HepG2 (cell line): ENCODE data around the gene MLLT1. TPM values are rescaled to one million over a fixed set of nuclear protein-coding genes. Genes with fewer than 3 reads are reported as not detected.

Experiments
- ARHGAP35 ChIP-seq: sonication (generic); formaldehyde crosslinking; IDR thresholded peaks from 2 replicates; pipeline ENCODE4 v1.9.0; 2022; ENCODE audit warnings: mild to moderate bottlenecking, inconsistent platforms, moderate library complexity, missing genetic modification reagents, borderline replicate concordance
- DNMT3B ChIP-seq: conservative IDR thresholded peaks from 2 replicates; pipeline ENCODE4 v1.6.1; 2016; ENCODE audit warnings: missing biosample characterization, control low read depth
- KAT2B ChIP-seq: fragments of 150-350 bp; IDR thresholded peaks from 2 replicates; pipeline ENCODE4 v1.6.1; 2014; ENCODE audit warnings: low read depth, low read length, borderline replicate concordance
- MXD4 ChIP-seq: IDR thresholded peaks from 2 replicates; pipeline ENCODE4 v1.6.1; 2016; ENCODE audit warnings: mild to moderate bottlenecking, missing biosample characterization, missing genetic modification reagents
- RCOR2 ChIP-seq: IDR thresholded peaks from 2 replicates; pipeline ENCODE4 v1.6.1; 2016; ENCODE audit warnings: missing biosample characterization, missing genetic modification reagents
- SP2 ChIP-seq: sonication (generic); formaldehyde crosslinking; IDR thresholded peaks from 2 replicates; pipeline ENCODE4 v1.5.1; 2020; ENCODE audit warnings: mild to moderate bottlenecking, missing genetic modification reagents
- TEAD3 ChIP-seq: optimal IDR thresholded peaks from 2 replicates; pipeline ENCODE3; 2016; ENCODE audit warnings: borderline replicate concordance
- U2AF1 ChIP-seq: fragments of 200-400 bp; formaldehyde crosslinking; optimal IDR thresholded peaks from 2 replicates; pipeline ENCODE3; 2017; ENCODE audit warnings: mild to moderate bottlenecking, low read depth, low read length
- ZBTB3 ChIP-seq: sonication (generic); formaldehyde crosslinking; IDR thresholded peaks from 2 replicates; pipeline ENCODE4 v1.4.0; 2020; ENCODE audit warnings: low read depth, mild to moderate bottlenecking, moderate library complexity, missing genetic modification reagents, borderline replicate concordance
- ZNF10 ChIP-seq: sonication (generic); formaldehyde crosslinking; IDR thresholded peaks from 2 replicates; pipeline ENCODE4 v1.4.0; 2020; ENCODE audit warnings: mild to moderate bottlenecking, low read depth, missing genetic modification reagents, borderline replicate concordance
- ZNF280B ChIP-seq: sonication (generic); formaldehyde crosslinking; IDR thresholded peaks from 2 replicates; pipeline ENCODE4 v1.5.0; 2020; ENCODE audit warnings: missing genetic modification reagents, mild to moderate bottlenecking, borderline replicate concordance
- ZNF335 ChIP-seq: sonication (generic); formaldehyde crosslinking; IDR thresholded peaks from 2 replicates; pipeline ENCODE4 v1.4.0; 2020; ENCODE audit warnings: missing genetic modification reagents
- ZNF33A ChIP-seq: sonication (generic); formaldehyde crosslinking; IDR thresholded peaks from 2 replicates; pipeline ENCODE4 v1.5.1; 2020; ENCODE audit warnings: missing genetic modification reagents, mild to moderate bottlenecking, moderate library complexity, borderline replicate concordance
- ZNF431 ChIP-seq: sonication (generic); formaldehyde crosslinking; IDR thresholded peaks from 2 replicates; pipeline ENCODE4 v1.9.0; 2022; ENCODE audit warnings: missing genetic modification reagents, low read depth, mild to moderate bottlenecking, borderline replicate concordance
- ZNF503 ChIP-seq: sonication (generic); formaldehyde crosslinking; IDR thresholded peaks from 2 replicates; pipeline ENCODE4 v1.4.0; 2020; ENCODE audit warnings: missing genetic modification reagents
- ZNF546 ChIP-seq: sonication (generic); formaldehyde crosslinking; conservative IDR thresholded peaks from 2 replicates; pipeline ENCODE4 v1.8.1; 2023; ENCODE audit warnings: mild to moderate bottlenecking, missing genetic modification reagents
- polyA plus RNA-seq, 8 experiments: library from polyadenylated mRNA; depleted of rRNA in 3 of 8; stranded (reverse) in 7 of 8; unstranded in 1 of 8; fragments of >200 nt; fragmentation: Illumina TruSeq in 4 of 8; extraction: Trizol in 4 of 8; gene quantifications; 2 replicates each; pipeline versions ENCODE4 v1.2.1 to v1.2.3, GENCODE V29; 2011 to 2016; ENCODE audit warnings: low read depth in 4 of 8, missing spikeins in 1 of 8, mixed read lengths in 1 of 8; ENCODE audit not compliant: insufficient read depth in 1 of 8
- total RNA-seq, 5 experiments: library from RNA; depleted of rRNA; stranded (reverse); fragments of >200 nt; fragmentation: Illumina TruSeq; extraction: Trizol; gene quantifications; 2 replicates each; pipeline ENCODE4 v1.2.3, GENCODE V29; 2016; ENCODE audit warnings: low read depth in 1 of 5
- TF ChIP-seq, protein P1 (sequence below): sonication (generic); formaldehyde crosslinking; IDR thresholded peaks from 2 replicates; pipeline ENCODE4 v1.4.0; 2020; ENCODE audit warnings: missing genetic modification reagents
- TF ChIP-seq, protein P2 (sequence below): sonication (generic); formaldehyde crosslinking; IDR thresholded peaks from 2 replicates; pipeline ENCODE4 v1.4.0; 2020; ENCODE audit warnings: mild to moderate bottlenecking, missing genetic modification reagents

Gene MLLT1
- total and polyA plus RNA-seq, 2 of the 13 experiments (the other 11 are each of a cell fraction or from before 2014, with no cell fraction given) = 11.7 to 12.2 TPM

DNA sequence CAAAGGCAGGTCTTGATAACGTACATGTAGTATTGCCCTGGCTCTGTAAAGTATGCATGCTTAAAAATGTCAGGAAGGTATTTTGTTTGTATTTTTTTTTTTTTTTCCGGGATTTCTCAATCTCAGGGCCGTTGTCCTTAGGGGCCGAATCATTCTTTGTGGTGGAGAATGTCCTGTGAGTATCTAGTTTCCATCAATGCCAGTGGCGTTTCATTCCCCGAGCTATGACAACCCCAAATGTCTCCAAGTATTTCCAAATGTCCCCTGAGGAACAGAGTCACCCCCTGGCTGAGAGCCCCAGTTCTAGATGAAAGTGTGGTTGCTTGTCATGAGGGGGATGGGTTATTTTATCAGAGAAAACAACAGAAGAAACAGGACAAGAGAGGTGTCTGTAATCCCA lies 75.6 kb downstream of the MLLT1 start (continued):
- TF ChIP-seq ZBTB3 (CRISPR knock-in tag) (no peak), KAT2B (no peak), ZNF335 (CRISPR knock-in tag) (no peak), RCOR2 (CRISPR knock-in tag) (no peak), SP2 (CRISPR knock-in tag) (no peak), DNMT3B (CRISPR knock-in tag) (no peak), ZNF33A (CRISPR knock-in tag) (no peak), U2AF1 (no peak), ZNF10 (CRISPR knock-in tag) (no peak), ZNF503 (CRISPR knock-in tag) (no peak), ZNF431 (CRISPR knock-in tag) (no peak), ARHGAP35 (CRISPR knock-in tag) (no peak), ZNF280B (CRISPR knock-in tag) (no peak), TEAD3 (peak; percentile 46), ZNF546 (CRISPR knock-in tag) (no peak), MXD4 (CRISPR knock-in tag) (no peak)
- TF ChIP-seq, protein P1, sequence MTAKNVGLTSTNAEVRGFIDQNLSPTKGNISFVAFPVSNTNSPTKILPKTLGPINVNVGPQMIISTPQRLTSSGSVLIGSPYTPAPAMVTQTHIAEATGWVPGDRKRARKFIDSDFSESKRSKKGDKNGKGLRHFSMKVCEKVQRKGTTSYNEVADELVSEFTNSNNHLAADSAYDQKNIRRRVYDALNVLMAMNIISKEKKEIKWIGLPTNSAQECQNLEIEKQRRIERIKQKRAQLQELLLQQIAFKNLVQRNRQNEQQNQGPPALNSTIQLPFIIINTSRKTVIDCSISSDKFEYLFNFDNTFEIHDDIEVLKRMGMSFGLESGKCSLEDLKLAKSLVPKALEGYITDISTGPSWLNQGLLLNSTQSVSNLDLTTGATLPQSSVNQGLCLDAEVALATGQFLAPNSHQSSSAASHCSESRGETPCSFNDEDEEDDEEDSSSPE (CRISPR knock-in tag) = no peak
- TF ChIP-seq, protein P2, sequence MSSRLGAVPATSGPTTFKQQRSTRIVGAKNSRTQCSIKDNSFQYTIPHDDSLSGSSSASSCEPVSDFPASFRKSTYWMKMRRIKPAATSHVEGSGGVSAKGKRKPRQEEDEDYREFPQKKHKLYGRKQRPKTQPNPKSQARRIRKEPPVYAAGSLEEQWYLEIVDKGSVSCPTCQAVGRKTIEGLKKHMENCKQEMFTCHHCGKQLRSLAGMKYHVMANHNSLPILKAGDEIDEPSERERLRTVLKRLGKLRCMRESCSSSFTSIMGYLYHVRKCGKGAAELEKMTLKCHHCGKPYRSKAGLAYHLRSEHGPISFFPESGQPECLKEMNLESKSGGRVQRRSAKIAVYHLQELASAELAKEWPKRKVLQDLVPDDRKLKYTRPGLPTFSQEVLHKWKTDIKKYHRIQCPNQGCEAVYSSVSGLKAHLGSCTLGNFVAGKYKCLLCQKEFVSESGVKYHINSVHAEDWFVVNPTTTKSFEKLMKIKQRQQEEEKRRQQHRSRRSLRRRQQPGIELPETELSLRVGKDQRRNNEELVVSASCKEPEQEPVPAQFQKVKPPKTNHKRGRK (CRISPR knock-in tag) = no peak
